ENCODE data around the gene OSBPL8.
"Not testable (repeated sequence)": the region's sequence is repeated elsewhere in the genome, so short reads cannot be mapped to it uniquely, and the experiment has no call there.

Gene OSBPL8

GRCh38 chr12:76346236-76346635 is 213.3 kb downstream of the OSBPL8 start:
- no peak for DNase-seq

GRCh38 chr12:76345569-76345968 is 214.0 kb downstream of the OSBPL8 start:
- DNase-seq, result no peak

- no peak for DNase-seq
Observed at GRCh38 chr12:76341436-76342030, 218.0 kb downstream of the OSBPL8 start.

DNA sequence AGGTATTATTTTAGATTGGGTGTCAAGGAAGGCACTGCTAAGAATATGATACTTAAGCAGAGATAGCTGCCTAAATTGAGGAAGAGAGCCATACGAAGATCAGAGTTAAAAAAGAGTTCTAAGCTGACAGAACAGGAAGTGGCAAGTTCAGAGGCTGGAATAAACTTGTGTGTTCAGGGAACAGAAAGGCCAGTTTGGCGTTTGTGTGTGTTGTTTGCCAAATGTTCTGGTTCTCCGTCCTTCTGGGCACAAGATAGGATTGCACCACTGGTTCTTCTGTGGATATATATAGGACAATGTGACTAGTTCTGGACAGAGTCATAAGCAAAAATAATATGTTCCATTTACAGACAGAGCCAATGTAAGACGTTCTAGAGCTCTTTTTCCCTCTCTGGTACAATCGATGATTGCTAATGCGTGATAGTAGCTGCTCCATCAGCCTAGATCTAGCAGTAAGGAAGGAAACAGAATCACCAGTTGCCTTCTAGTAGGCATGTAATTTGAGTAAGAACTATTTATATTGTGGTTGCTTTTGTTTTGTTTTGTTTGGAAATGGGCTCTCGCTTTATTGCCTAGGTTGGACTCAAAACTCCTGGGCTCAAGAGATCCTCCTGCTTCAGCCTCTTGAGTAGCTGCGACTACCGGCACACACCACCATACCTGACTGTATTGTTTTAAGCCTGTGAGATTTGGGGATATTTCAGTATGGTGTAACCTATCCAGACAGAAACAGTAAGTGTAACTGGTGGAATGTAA is 218.7 kb downstream of the OSBPL8 start:
- no peak for DNase-seq

- no peak for DNase-seq
Observed at GRCh38 chr12:76337583-76337982, 222.0 kb downstream of the OSBPL8 start.

GRCh38 chr12:76332606-76333005 is 227.0 kb downstream of the OSBPL8 start:
- DNase-seq, result no peak

DNA sequence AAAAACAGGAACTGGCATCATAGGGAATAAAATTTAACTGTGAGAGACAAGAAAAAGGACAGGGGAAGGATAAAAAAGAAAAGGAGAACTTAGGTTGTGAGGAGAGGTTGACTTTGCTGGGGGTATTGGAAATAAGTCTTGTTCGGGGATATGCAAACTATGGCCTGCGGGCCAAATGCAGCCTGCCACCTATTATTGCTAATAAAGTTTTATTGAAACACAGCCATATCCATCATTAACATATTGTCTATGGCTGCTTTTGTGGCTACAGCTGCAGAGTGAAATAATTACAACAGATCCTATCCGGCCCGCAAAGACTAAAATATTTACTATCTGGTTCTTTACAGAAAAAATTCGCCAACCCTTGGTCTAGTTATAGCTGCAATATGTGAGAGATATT is 230.0 kb downstream of the OSBPL8 start:
- no peak for DNase-seq

- DNase-seq, result no peak
Observed at GRCh38 chr12:76329159-76329558, 230.4 kb downstream of the OSBPL8 start.

DNA sequence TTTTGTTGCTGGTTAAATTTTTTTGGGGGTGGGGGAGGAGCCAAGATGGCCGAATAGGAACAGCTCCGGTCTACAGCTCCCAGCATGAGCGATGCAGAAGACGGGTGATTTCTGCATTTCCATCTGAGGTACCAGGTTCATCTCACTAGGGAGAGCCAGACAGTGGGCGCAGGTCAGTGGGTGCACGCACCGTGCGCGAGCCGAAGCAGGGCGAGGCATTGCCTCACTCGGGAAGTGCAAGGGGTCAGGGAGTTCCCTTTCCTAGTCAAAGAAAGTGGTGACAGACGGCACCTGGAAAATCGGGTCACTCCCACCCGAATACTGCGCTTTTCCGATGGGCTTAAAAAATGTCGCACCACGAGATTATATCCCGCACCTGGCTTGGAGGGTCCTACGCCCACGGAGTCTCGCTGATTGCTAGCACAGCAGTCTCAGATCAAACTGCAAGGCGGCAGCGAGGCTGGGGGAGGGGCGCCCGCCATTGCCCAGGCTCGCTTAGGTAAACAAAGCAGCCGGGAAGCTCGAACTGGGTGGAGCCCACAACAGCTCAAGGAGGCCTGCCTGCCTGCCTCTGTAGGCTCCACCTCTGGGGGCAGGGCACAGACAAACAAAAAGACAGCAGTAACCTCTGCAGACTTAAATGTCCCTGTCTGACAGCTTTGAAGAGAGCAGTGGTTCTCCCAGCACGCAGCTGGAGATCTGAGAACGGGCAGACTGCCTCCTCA is 239.8 kb downstream of the OSBPL8 start:
- not testable (repeated sequence) for DNase-seq

GRCh38 chr12:76318773-76319594 is 240.6 kb downstream of the OSBPL8 start:
- no peak for DNase-seq

GRCh38 chr12:76317976-76318375 is 241.6 kb downstream of the OSBPL8 start:
- no peak for DNase-seq

DNA sequence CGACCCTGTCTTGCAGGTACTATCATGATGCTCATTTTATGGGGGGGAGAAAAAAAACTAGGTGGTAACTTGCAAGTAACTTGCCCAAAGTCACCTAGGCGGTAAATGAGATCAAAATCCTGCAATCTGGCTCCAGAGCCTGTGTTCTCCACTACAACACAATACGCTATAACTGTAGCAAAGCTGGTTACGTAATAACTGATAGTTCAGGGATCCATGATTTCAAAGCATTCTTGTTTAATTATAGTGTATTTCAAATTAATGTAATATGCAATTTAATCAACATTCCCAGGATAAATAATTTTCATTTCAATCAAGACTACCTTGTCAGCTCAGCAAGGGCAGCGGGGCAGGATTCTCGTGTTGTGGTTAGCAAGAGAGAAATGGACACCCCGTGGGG is 243.1 kb downstream of the OSBPL8 start:
- no peak for DNase-seq

DNA sequence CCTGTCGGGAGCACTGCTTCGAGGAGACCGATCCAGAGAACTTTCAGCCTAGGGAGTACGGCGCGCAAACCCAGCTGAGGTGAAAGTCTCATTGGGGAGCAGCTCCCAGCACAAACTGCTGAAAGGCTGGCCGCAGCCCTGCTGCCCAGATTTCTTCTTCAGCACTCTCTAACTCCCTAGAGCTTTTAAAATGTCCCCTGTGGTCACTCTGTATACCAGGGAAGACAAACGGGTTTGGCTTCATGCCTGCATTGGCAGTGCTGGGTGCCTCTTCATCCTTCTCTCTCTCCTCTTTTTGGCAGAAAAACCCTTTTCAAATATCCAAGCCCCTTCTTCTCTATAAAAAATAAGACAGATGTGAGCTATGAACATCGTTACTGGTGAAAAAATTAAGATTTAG is 246.3 kb downstream of the OSBPL8 start:
- no peak for DNase-seq

DNA sequence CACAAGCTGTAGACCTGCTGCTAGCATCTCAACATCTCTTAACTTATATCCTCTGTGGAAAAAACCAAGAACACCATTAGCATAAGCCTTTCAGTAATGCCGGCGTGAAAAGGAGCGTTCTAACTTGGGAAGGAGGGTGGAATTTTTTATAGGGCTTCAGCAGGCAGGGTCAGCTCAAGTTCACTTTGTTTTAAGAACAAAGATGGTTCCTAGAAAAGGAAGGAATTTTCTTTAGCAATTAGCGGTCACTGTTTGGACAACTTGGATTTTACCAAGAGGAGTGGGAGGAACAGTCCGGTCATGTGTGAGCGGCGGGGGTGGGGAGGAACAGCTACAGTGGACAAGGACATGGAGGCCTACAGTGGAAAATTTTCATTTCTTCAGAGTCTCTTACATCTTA is 247.3 kb downstream of the OSBPL8 start:
- no peak for DNase-seq

- DNase-seq, result no peak
Observed at GRCh38 chr12:76311796-76312195, 247.8 kb downstream of the OSBPL8 start.

DNA sequence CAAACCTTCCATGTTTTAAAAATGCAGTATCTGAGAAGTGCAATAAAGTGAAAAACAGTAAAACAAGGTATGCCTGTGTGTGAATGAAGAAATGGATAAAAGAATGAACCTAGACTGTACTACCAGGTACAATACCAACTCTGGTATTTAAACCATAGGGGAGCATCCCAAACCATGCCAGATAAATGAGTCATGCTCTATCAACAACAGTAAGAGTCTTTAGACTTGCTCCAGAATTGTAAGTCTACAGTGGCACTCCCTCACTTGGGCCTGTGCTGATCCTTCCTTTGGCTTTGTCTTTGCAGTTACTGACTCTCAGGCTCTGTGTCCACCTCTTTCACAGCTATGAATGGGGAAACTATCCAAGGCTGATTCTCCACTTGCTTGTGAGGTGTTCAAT is 249.5 kb downstream of the OSBPL8 start:
- DNase-seq, result no peak

DNA sequence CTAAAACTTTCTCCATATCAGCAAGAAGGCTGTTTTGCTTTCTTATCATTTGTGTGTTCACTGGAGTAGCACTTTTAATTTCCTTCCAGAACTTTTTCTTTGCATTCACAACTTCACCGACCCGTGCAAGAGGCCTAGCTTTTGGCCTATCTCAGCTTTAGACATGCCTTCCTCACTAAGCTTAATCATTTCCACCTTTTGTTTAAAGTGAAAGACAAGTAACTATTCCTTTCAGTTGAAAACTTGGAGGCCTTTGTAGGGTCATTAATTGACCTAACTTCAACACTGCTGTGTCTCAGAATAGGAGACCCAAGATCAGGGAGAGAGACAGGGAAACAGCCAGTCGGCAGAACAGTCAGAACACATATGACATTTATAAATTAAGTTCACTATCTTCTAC is 250.7 kb downstream of the OSBPL8 start:
- no peak for DNase-seq

DNA sequence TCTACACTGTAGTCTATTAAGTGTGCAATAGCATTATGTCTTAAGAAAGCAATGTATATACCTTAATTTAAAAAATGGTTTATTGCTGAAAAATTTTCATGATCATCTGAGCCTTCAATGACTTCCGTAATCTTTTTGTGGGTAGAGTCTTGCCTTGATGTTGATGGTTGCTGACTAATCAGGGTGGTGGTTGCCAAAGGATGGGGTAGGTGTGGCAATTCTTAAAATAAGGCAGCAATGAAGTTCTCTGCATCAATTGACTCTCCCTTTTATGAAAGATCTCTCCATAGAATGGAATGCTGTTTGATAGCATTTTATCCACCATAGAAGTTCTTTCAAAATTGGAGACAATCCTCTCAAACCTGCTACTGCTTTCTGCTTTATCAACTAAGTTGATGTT is 252.5 kb downstream of the OSBPL8 start:
- no peak for DNase-seq

- DNase-seq, result no peak
Observed at GRCh38 chr12:76303989-76304460, 255.5 kb downstream of the OSBPL8 start.

GRCh38 chr12:76303365-76303764 is 256.2 kb downstream of the OSBPL8 start:
- no peak for DNase-seq

All from activated CD4-positive, alpha-beta T cell treated with anti-CD3 and anti-CD28 coated beads, Interleukin-2, amount 50 U/mL, for 4 hours (primary cell).